GM21786 (cell line): ENCODE results near the gene TSPAN1.
A peak's percentile ranks its signal among the peaks of the same experiment; 100 is the strongest.

Experiments used
- ATAC-seq: cut with Tn5 transposase; IDR thresholded peaks from one replicate; pipeline ENCODE4 v1.9.1; 2021; ENCODE audit not compliant: unreplicated experiment

TSPAN1 gene

DNA sequence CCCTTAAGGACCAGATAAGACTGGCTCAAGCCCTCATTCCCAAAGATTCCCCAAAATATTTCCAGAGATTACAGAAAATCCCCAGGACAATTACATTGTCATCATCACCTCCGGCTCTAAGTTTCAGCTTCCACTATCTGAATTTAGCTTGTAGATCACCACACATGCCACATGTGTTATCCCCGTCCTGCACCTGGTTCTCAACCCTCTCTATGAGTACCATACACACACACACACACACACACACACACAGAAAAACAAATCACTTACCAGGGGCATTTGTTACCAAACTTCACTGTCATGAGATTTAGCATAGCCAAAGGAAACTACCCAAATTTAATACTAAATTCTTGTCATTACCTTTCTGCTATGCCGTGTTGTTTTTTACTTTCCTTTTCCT is 15.4 kb upstream of the TSPAN1 start:
- no peak for ATAC-seq

- no peak for ATAC-seq
Measured at GRCh38 chr1:46160212-46160611, 14.7 kb upstream of the TSPAN1 start.

DNA sequence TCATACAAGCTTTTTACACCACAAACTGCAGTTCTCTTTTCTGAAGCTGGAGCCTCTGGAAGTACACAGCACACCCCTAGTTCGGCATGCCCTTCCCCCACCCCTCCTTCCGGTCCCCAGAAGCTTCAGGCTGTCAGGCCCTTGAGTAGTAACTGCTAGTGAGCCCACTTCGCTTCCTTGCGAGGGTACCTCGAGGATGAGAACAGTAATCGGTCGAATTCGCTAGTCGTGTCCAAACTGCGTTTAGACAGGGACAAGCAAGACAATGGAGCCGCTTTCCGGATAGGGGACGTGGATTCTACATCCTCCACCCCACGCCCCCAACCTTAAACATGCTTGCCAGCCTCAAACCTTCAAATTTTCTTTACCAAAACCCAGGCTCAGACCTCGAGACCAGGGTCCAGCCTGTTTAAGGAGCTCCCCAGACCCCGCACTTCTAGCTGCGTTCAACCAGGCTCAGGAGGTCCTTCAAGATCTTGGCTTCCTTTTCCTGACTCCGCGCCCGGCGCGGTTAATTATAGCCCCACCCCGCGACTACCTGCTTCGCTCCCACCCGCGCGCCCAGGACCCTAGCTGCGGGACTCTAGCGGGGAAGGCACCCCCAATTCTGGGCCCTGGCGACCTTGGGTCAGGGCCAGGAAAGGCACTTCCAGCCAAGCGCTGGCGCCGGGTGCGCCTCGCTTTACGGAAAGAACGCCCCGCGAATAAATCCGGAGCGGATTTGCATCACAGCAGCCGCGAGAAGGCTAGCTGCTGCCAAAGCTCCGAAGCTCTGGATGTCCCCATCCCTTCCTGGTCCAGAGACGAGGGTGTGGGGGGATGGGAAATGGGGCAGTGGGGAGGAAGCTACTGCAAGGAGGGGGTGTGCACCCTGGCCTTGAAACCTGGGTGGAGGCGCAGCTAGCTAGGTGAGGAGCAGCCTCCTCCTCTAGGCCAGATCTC is 8.1 kb upstream of the TSPAN1 start:
- ATAC-seq = peak; percentile 44

GRCh38 chr1:46168477-46168876 is 6.4 kb upstream of the TSPAN1 start:
- ATAC-seq = no peak

- no peak for ATAC-seq
Measured at GRCh38 chr1:46169811-46170454, 5.0 kb upstream of the TSPAN1 start.

DNA sequence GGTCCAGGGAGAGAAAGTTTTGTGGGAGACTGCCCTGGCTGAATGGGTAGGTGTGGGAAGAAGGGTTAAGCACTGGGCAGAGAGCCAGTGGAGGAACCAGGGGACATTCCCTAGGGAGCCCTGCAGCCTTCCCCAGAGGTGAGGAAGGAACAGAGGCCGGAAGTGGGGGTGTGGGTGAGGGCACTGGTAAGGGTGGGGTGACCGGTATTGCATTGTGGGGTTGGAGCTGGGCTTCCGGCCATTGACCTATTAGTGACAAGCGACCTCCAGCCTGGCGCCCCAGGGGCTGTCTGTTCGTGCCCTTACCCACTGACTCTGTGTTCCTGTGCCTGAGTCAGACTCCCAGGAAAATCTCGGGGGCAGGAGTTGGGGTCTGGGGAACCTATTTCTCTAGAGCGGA is 3.5 kb upstream of the TSPAN1 start:
- no peak for ATAC-seq

- no peak for ATAC-seq
Measured at GRCh38 chr1:46171871-46172270, 3.0 kb upstream of the TSPAN1 start.

- ATAC-seq = no peak
Measured at GRCh38 chr1:46172321-46172720, 2.6 kb upstream of the TSPAN1 start.

- no peak for ATAC-seq
Measured at GRCh38 chr1:46173361-46173856, 1.5 kb upstream of the TSPAN1 start.

DNA sequence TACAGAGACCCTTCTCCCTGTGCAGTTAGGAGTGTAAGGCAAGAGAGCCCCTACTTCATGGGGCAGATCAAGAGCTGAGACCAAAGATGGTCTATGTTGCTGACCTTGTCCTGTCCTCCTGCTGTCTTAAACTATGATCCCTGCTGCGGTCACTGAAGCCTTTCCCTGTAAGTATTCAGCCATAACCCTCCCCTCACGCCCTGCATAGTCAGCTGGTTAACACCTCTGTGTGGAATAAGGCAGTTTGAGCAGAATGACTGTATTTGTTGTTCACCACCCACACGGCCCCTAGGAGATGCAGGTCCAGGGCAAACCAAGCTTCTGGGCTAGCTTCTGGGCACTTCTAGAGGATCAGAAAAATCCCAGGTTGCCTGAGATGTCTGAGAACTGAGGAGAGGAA is 356 bp downstream of the TSPAN1 start:
- no peak for ATAC-seq

- no peak for ATAC-seq
Measured at GRCh38 chr1:46176211-46176865, 1.5 kb downstream of the TSPAN1 start, which contains the start of gene P3R3URF. Gene P3R3URF (minus strand): TSS chr1:46176488. CDS start chr1:46176471, 17 bp downstream.

DNA sequence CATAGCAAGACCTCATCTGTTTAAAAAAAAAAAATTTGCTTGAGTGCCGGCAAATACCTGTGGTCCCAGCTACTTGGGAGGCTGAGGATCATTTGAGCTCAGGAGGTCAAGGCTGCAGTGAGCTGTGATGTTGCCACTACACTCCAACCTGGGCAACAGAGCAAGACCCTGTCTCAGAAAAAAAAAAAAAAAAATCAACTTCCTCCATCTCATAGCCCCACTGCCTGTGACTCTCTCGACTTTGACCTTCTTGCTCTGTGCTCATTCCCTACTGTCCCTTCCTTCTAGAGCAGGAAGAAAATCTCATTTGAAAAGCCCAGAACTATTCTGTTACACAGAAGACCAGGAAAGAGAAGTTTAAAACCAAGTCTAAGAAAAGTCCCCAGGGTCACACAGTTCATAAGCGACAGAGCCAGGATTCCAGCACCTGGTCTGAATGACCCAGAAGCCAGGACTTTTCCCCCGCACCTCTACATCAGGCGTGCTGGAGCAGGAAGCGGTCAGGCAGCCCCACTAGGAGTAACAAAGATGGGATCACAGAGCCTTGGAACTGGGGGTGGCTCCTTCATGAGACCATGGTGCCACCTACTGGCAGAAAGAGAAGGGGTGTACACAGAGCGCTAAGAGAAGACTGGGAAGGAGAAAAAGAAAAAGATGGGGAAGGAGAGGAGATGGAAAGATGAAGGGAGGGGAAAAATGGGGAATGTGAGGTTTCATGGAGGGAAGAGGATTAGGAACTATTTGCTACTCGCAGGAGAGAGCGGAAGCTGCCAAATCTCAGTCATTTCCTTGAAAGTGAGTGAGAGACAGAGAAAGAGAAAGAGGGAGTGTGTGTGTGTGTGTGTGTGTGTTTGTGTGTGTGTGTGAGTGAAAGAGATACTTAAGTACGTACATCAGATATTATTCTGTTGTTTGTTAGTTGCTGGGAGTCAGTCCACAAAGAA is 4.5 kb downstream of the TSPAN1 start:
- peak; percentile 65 for ATAC-seq

DNA sequence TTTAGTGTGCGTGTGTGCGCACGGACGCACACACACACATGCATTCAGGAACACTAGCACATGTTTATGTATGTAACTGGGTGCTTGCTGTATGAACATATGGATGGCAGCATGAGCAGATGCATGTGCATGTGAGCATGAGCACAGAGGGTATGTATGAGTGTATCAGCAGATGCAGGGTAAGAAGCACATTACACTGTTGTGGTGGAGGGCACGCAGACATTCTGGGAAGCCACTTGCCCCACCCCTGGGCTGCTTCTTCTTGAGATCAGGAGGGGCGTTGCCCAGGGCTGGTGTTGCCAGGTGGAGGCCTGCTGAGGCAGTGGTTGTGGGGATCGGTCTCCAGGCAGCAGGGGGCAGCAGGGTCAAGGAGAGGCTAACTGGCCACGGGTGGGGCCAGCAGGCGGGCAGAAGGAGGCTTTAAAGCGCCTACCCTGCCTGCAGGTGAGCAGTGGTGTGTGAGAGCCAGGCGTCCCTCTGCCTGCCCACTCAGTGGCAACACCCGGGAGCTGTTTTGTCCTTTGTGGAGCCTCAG is 5.3 kb downstream of the TSPAN1 start:
- ATAC-seq = no peak

DNA sequence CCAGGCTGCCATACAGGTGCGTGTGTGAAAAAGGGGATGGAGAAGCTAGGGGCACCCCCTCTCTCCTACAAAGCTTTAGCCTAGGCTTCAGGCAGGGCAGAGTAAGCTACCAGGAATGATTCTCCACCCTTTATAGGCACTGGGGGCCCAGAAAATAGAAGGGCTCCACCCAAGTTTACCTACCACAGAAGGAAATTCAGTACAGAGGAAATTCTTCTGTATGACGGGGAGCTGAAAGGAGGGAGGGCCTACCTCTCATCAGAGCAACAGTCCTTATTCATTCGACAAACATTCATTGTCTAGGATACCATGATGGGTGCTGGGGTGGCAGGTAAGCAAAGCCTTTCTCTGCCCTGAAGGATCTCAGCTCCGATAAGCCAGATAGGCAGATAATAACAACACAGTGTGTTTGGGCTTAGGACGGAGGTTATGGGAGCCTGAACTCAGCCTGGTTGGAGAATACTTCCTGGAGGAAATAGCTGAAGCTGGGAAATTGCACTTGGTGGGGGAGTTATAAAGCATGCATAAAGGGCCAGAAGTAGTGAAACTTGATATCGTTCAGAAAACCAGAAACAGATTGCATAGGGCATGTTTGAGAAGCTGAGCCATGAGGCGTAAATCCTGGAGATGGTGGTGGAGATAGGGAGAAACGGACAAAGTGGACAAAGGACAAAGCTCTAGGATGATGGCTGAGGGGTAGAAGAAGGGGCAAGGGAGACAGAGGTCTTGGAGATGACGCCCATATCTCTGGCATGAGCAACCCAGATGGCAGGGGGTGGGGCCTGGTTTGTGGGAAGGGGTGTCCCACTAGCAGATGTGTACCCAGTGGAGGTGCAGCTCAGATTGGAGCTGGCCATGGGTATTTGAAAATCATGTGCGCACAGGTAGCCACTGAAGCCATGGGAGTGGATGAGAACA is 6.7 kb downstream of the TSPAN1 start:
- no peak for ATAC-seq

DNA sequence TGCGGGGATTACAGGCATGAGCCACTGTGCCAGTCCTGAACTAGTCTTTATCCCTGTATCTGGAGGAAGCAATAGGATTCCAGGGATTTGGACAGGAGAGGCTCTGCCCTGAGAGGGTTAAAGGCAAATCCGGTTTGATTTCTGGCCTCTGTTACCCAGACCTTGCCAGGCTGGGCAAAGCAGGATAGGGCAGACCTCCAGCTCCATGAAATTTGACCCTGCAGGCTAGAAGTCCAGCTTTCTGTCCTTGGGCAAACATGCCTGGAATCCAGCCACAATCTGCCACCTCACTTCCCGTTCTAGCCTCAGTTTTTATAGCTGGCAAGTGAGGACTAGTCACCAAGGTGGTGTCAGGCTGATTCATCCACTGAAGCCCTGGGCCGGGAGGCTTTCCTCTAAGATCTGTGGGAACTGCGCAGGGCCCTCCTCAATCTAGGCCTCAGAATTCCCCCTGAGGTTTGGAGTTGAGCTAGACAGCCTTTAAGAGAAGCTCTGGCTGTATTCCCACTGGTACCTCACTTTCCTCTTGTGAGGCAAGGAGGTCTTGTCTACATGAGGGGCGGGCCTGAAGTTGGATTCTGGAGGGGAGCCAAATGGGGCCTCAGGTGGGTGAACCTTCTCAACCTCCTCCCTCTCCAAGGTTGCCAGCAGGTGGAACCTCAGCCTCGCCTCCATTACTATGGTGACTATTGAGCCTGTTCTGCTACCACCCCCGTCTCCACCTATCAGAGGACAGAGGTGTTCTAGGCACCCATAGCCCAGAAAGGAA is 8.4 kb downstream of the TSPAN1 start:
- no peak for ATAC-seq

DNA sequence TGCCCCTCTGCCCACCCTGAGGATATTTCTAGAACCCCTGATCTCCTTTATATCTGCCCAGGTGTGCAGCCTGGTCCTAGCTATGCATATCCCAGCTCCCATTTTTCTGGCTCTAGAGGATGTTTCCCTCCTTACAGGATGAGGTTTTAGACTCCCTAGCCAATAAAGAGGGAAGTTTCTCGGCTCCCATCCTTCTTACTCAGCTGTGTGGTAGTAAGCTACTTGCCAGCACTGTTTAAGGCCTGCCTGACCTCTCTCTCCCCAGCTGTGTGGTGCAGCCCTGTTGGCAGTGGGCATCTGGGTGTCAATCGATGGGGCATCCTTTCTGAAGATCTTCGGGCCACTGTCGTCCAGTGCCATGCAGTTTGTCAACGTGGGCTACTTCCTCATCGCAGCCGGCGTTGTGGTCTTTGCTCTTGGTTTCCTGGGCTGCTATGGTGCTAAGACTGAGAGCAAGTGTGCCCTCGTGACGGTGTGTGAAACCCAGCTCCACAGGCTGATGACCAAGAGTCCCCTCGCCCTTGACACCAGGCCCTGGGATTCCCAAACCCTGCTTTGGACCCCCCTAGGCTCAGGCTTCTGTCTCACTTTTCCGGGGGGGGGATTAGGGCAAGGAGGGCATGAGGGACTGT is 9.2 kb downstream of the TSPAN1 start:
- ATAC-seq = peak; percentile 44

- no peak for ATAC-seq
Measured at GRCh38 chr1:46184920-46185658, 10.2 kb downstream of the TSPAN1 start.
